GM12864 (cell line): ENCODE data around the gene HNRNPAB.
A peak's percentile ranks its signal among the peaks of the same experiment; 100 is the strongest.

Experiments used
- DNase-seq: peaks from one replicate; pipeline ENCODE4 v3.0.0-alpha.2; 2011; ENCODE audit warnings: low read depth
- H3K4me3 ChIP-seq: 2 replicates; pipeline ENCODE4 v1.5.1; 2011; ENCODE audit warnings: mild to moderate bottlenecking, low read depth, low read length, control low read depth
- CTCF ChIP-seq: IDR thresholded peaks from 2 replicates; pipeline ENCODE4 v1.5.1; 2011; ENCODE audit warnings: low read depth, mild to moderate bottlenecking, moderate library complexity, low read length, control low read depth, inconsistent platforms; ENCODE audit errors: missing control alignments

HNRNPAB gene

DNA sequence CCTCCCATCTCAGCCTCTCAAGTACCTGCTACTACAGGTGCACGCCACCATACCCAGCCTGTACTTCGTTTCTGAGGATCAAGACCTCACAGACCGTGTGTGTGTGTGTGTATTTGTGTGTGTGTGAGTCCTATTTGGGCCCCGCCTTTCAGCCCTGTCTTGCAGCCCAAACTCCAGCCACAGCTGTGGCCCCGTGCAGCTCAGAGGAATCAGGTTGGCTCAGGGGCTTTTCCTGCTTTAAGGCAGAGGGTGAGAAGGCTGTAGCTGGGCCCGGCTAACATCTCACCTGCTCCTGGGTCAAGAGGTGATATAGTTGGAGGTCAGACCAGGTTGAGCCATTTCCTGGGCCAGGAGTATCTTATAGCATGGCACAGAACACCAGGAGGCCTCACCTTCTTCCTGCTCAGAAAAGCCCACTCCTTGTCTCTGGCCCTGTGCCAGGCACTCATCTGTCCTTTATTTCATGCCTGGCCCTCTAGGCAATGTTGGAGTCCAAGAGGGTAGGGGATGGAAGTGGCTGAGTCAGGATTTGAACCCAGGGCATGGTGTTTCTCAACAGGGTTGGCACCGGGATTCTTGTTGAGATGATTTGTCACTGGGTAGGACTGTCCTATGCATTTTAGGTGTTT, 29.9 kb downstream of the HNRNPAB start:
- no peak for TF ChIP-seq CTCF
- DNase-seq: no peak
- H3K4me3 ChIP-seq: no peak overlapping the region

- TF ChIP-seq CTCF: peak; percentile 89
- DNase-seq: no peak
- H3K4me3 ChIP-seq: no peak overlapping the region
Observed at GRCh38 chr5:178234750-178235587, 30.6 kb downstream of the HNRNPAB start.

GRCh38 chr5:178235588-178235974, 31.2 kb downstream of the HNRNPAB start:
- no peak overlapping the region for H3K4me3 ChIP-seq
- no peak for TF ChIP-seq CTCF
- DNase-seq: no peak

DNA sequence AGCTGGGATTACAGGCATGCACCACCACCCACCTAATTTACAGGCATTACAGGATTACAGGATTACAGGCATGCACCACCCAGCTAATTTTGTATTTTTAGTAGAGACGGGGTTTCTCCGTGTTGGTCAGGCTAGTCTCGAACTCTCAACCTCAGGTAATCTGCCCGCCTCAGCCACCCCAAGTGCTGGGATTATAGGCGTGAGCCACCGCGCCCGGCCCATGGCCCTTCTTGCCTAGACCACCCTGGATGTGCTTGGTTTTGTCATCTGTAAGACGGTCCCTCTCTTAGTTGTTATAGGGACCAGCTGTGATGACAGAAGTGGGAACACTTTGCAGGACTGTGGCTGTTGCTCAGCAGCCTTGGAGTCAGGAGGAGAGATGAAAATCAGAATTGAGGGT, 31.8 kb downstream of the HNRNPAB start:
- H3K4me3 ChIP-seq: no peak overlapping the region
- DNase-seq: no peak
- TF ChIP-seq CTCF: no peak

DNA sequence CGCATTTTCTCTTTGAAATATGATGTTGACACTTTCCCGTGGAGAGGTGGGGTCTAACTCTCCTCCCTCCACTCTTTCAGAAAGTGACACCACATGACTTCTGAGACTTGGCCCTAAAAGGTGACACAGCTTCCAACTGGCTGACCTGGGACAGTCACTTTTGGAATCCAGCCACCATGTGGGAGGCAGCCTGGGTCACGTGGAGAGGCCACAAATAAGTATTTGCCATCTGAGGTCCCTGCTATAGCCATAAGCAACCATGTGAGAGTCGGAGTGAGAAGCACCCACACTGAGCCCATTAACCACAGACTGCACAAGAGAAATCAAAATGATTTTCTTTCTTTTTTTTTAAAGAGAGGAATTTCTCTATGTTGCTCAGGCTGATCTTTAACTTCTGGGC, 32.3 kb downstream of the HNRNPAB start:
- no peak for TF ChIP-seq CTCF
- H3K4me3 ChIP-seq: no peak overlapping the region
- DNase-seq: no peak

DNA sequence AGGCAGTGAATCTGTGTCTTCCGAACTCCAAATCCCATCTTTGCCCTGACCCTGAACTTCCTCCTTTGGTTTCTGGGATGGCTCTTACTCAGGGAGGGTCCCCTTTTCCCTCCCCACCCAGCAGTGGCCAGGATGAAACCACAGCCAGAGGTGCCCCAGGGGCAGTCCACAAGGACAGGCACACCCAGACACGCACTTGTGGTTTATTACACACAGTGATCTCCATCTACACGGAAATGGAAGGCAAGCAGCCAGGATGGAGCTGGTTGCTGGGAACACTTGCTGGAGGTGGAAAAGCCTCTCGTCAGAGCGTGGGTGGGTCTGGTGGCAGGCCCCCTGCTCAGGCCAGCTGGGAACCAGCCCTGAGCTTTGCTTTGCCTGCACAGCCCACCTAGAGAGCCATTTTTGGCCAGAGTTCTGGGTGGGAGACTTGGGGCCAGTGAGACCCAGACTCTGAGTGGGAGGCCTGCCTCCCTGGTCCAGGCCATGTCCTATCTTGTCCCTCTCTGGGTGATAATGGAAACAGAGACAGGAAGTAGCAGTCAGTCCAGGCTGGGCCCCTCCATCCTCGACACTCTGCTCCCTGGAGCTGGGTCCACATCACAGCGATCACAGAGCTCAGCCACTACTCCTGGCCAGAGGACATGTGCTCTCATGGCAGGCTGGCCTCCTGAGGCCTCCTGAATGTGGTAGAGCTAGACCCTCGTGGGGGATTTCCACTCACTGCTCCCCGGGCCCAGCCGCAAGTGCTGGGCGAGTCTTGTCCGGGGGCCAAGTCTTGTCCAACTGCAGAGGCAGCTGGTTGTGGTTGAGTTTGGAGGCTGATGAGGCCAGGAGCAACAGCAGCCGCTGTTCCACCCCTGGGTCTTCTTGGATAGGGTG, 33.3 kb downstream of the HNRNPAB start:
- H3K4me3 ChIP-seq: no peak overlapping the region
- no peak for DNase-seq
- no peak for TF ChIP-seq CTCF
